SK-N-SH treated with all-trans-retinoic acid at 6 μM for 48 hours (cell line): ENCODE measurements around the gene IFNL3.
A peak's percentile ranks its signal among the peaks of the same experiment; 100 is the strongest.
"Not testable (repeated sequence)": the region's sequence is repeated elsewhere in the genome, so short reads cannot be mapped to it uniquely, and the experiment has no call there.

Source experiments
- ATAC-seq: fragments of 200-7000 bp; cut with Tn5 transposase; 3 replicates; pipeline ENCODE4 v1.9.1; 2020; ENCODE audit warnings: mild to moderate bottlenecking, moderate library complexity
- ARNTL ChIP-seq: fragments of 450-650 bp; formaldehyde crosslinking; IDR thresholded peaks from 2 replicates; pipeline ENCODE4 v1.5.0; 2020; ENCODE audit warnings: low read depth, mild to moderate bottlenecking, moderate library complexity, borderline replicate concordance
- BACH2 ChIP-seq: fragments of 250-450 bp; sonication (Bioruptor Pico); IDR thresholded peaks from 2 replicates; pipeline ENCODE4 v1.9.0; 2021; ENCODE audit warnings: mild to moderate bottlenecking, borderline replicate concordance
- CSDC2 ChIP-seq: fragments of 250-450 bp; sonication (Bioruptor Pico); IDR thresholded peaks from 2 replicates; pipeline ENCODE4 v1.5.0; 2020; ENCODE audit warnings: mild to moderate bottlenecking, moderate library complexity
- CSRNP3 ChIP-seq: fragments of 250-450 bp; sonication (Bioruptor Pico); IDR thresholded peaks from 2 replicates; pipeline ENCODE4 v1.5.1; 2021; ENCODE audit warnings: mild to moderate bottlenecking, moderate library complexity
- ESRRG ChIP-seq: fragments of 250-450 bp; sonication (Bioruptor Pico); IDR thresholded peaks from 2 replicates; pipeline ENCODE4 v1.6.1; 2021; ENCODE audit warnings: mild to moderate bottlenecking
- GLIS3 ChIP-seq: fragments of 250-450 bp; sonication (Bioruptor Pico); IDR thresholded peaks from 2 replicates; pipeline ENCODE4 v1.5.0; 2020; ENCODE audit warnings: mild to moderate bottlenecking, moderate library complexity
- ISL1 ChIP-seq: fragments of 250-450 bp; sonication (Bioruptor Pico); IDR thresholded peaks from 2 replicates; pipeline ENCODE4 v2.1.2; 2022; ENCODE audit warnings: mild to moderate bottlenecking, moderate library complexity
- OSR1 ChIP-seq: fragments of 250-450 bp; sonication (Bioruptor Pico); IDR thresholded peaks from 2 replicates; pipeline ENCODE4 v1.8.0; 2022; ENCODE audit warnings: moderate library complexity, mild to moderate bottlenecking, inconsistent platforms
- PATZ1 ChIP-seq: fragments of 250-450 bp; sonication (Bioruptor Pico); IDR thresholded peaks from 2 replicates; pipeline ENCODE4 v1.8.0; 2020; ENCODE audit warnings: mild to moderate bottlenecking, moderate library complexity, borderline replicate concordance
- PPARA ChIP-seq: fragments of 250-450 bp; sonication (Bioruptor Pico); IDR thresholded peaks from 2 replicates; pipeline ENCODE4 v1.5.0; 2020; ENCODE audit warnings: mild to moderate bottlenecking, borderline replicate concordance
- RARB ChIP-seq: fragments of 250-450 bp; sonication (Bioruptor Pico); IDR thresholded peaks from 2 replicates; pipeline ENCODE4 v1.8.0; 2021; ENCODE audit warnings: mild to moderate bottlenecking, moderate library complexity
- SNAI2 ChIP-seq: fragments of 250-450 bp; sonication (Bioruptor Pico); IDR thresholded peaks from 2 replicates; pipeline ENCODE4 v1.5.0; 2020; ENCODE audit warnings: mild to moderate bottlenecking, moderate library complexity
- TOX ChIP-seq: fragments of 250-450 bp; sonication (Bioruptor Pico); IDR thresholded peaks from 2 replicates; pipeline ENCODE4 v1.8.0; 2021; ENCODE audit warnings: mild to moderate bottlenecking, moderate library complexity, borderline replicate concordance
- TSHZ2 ChIP-seq: fragments of 250-450 bp; sonication (Bioruptor Pico); IDR thresholded peaks from 2 replicates; pipeline ENCODE4 v1.5.0; 2020; ENCODE audit warnings: mild to moderate bottlenecking, moderate library complexity
- ZC3H10 ChIP-seq: fragments of 250-450 bp; sonication (Bioruptor Pico); IDR thresholded peaks from 2 replicates; pipeline ENCODE4 v1.5.1; 2021; ENCODE audit warnings: mild to moderate bottlenecking, moderate library complexity
- ZFP3 ChIP-seq: fragments of 250-450 bp; sonication (Bioruptor Pico); IDR thresholded peaks from 2 replicates; pipeline ENCODE4 v1.5.0; 2020; ENCODE audit warnings: mild to moderate bottlenecking, moderate library complexity
- ZFP30 ChIP-seq: fragments of 450-650 bp; formaldehyde crosslinking; IDR thresholded peaks from 2 replicates; pipeline ENCODE4 v1.5.0; 2022; ENCODE audit warnings: mild to moderate bottlenecking, moderate library complexity
- ZNF565 ChIP-seq: fragments of 450-650 bp; formaldehyde crosslinking; conservative IDR thresholded peaks from 2 replicates; pipeline ENCODE4 v1.5.0; 2020; ENCODE audit warnings: low read depth, mild to moderate bottlenecking, moderate library complexity
- ZNF70 ChIP-seq: fragments of 450-650 bp; formaldehyde crosslinking; IDR thresholded peaks from 2 replicates; pipeline ENCODE4 v1.5.0; 2020; ENCODE audit warnings: mild to moderate bottlenecking, moderate library complexity
- ZNF8 ChIP-seq: fragments of 450-650 bp; formaldehyde crosslinking; IDR thresholded peaks from 2 replicates; pipeline ENCODE4 v1.5.0; 2020; ENCODE audit warnings: mild to moderate bottlenecking, moderate library complexity
- TF ChIP-seq, protein P1 (sequence below): fragments of 250-450 bp; sonication (Bioruptor Pico); IDR thresholded peaks from 2 replicates; pipeline ENCODE4 v1.5.1; 2020; ENCODE audit warnings: low read depth, mild to moderate bottlenecking, moderate library complexity
- TF ChIP-seq, protein P2 (sequence below): fragments of 250-450 bp; sonication (Bioruptor Pico); IDR thresholded peaks from 2 replicates; pipeline ENCODE4 v1.8.0; 2021; ENCODE audit warnings: low read depth, mild to moderate bottlenecking, moderate library complexity, borderline replicate concordance

IFNL3 gene

GRCh38 chr19:39218230-39219007, 26.4 kb downstream of the IFNL3 start:
- no peak for ATAC-seq
- TF ChIP-seq ARNTL (CRISPR knock-in tag): no peak
- no peak for TF ChIP-seq ISL1 (CRISPR knock-in tag)
- TF ChIP-seq OSR1 (CRISPR knock-in tag): no peak
- TF ChIP-seq TOX: no peak
- no peak for TF ChIP-seq ZC3H10 (CRISPR knock-in tag)
- no peak for TF ChIP-seq BACH2 (CRISPR knock-in tag)
- TF ChIP-seq, protein P1, sequence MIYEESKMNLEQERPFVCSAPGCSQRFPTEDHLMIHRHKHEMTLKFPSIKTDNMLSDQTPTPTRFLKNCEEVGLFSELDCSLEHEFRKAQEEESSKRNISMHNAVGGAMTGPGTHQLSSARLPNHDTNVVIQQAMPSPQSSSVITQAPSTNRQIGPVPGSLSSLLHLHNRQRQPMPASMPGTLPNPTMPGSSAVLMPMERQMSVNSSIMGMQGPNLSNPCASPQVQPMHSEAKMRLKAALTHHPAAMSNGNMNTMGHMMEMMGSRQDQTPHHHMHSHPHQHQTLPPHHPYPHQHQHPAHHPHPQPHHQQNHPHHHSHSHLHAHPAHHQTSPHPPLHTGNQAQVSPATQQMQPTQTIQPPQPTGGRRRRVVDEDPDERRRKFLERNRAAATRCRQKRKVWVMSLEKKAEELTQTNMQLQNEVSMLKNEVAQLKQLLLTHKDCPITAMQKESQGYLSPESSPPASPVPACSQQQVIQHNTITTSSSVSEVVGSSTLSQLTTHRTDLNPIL (CRISPR knock-in tag): no peak
- no peak for TF ChIP-seq SNAI2
- no peak for TF ChIP-seq PPARA (CRISPR knock-in tag)
- TF ChIP-seq ZNF70 (CRISPR knock-in tag): no peak
- no peak for TF ChIP-seq ZFP3 (CRISPR knock-in tag)
- TF ChIP-seq PATZ1 (CRISPR knock-in tag): no peak
- TF ChIP-seq, protein P2, sequence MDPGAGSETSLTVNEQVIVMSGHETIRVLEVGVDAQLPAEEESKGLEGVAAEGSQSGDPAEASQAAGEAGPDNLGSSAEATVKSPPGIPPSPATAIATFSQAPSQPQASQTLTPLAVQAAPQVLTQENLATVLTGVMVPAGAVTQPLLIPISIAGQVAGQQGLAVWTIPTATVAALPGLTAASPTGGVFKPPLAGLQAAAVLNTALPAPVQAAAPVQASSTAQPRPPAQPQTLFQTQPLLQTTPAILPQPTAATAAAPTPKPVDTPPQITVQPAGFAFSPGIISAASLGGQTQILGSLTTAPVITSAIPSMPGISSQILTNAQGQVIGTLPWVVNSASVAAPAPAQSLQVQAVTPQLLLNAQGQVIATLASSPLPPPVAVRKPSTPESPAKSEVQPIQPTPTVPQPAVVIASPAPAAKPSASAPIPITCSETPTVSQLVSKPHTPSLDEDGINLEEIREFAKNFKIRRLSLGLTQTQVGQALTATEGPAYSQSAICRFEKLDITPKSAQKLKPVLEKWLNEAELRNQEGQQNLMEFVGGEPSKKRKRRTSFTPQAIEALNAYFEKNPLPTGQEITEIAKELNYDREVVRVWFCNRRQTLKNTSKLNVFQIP (CRISPR knock-in tag): no peak
- no peak for TF ChIP-seq ESRRG (CRISPR knock-in tag)
- TF ChIP-seq ZNF8 (CRISPR knock-in tag): no peak
- no peak for TF ChIP-seq GLIS3 (CRISPR knock-in tag)
- no peak for TF ChIP-seq RARB
- TF ChIP-seq, all 23 proteins: peak for 0

DNA sequence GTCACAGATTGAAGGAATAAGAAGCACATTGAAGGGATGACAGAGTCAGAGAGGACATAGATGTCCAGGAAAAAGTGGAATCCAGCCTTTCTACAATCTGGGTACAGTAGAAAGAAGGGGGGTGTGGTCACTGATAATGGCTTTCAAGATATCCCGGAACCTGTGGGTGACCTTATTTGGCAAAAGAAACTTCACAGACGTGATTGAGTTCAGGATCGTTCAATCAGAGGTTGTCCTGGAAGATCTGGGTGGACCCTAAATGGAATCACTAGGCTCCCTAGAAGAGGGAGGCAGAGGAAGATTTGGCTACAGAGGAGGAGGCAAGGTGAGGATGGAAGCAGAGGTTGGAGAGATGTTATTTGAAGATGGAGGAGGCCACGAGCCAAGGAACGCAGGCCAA, 27.7 kb downstream of the IFNL3 start:
- no peak for ATAC-seq
- no peak for TF ChIP-seq TOX
- no peak for TF ChIP-seq CSRNP3 (CRISPR knock-in tag)
- TF ChIP-seq SNAI2: no peak
- no peak for TF ChIP-seq ZFP30 (CRISPR knock-in tag)
- no peak for TF ChIP-seq ZC3H10 (CRISPR knock-in tag)
- no peak for TF ChIP-seq ZNF565 (CRISPR knock-in tag)
- TF ChIP-seq ESRRG (CRISPR knock-in tag): no peak
- no peak for TF ChIP-seq ZNF70 (CRISPR knock-in tag)
- no peak for TF ChIP-seq CSDC2
- TF ChIP-seq RARB: no peak
- no peak for TF ChIP-seq ISL1 (CRISPR knock-in tag)
- TF ChIP-seq, protein P1 (CRISPR knock-in tag): no peak
- TF ChIP-seq OSR1 (CRISPR knock-in tag): no peak
- TF ChIP-seq ARNTL (CRISPR knock-in tag): no peak

- ATAC-seq: not testable (repeated sequence)
These were observed 29.5 kb downstream of the IFNL3 start for GRCh38 chr19:39215323-39215722.

DNA sequence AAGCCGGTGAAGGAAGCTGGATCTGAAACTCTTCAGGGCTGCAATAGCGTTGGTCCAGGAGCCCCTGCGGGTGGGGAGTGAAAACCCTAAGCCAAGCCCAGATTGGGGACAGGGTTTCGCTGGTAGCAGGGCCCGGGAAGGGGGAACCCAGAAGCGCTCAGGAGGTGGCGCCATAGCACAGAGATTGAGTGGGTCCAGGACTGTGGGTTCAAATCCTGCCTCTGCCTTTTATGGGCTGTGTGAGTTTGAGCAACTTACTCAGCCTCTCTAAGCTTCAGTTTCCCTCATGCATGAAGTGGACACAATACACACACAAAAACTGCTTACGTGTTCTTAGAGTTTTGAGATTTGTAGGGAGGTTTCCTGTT, 32.4 kb downstream of the IFNL3 start:
- peak; percentile 79 for ATAC-seq
- no peak for TF ChIP-seq TSHZ2 (CRISPR knock-in tag)
- TF ChIP-seq CSDC2: no peak
- TF ChIP-seq OSR1 (CRISPR knock-in tag): no peak
- TF ChIP-seq RARB: no peak
- TF ChIP-seq ZNF70 (CRISPR knock-in tag): no peak
